Liver (tissue), 9 donors: ENCODE measurements around the gene DIS3L2. TPM values are rescaled to one million over a fixed set of nuclear protein-coding genes. Genes with fewer than 3 reads are reported as not detected.

Experiments
- DNase-seq: peaks from one replicate; pipeline ENCODE4 v3.0.0-alpha.2; 2017; ENCODE audit warnings: low spot score
- H3K27ac ChIP-seq, 2 donors: one replicate each; pipeline ENCODE4 v1.7.0; 2013; ENCODE audit warnings: inconsistent platforms in 2 of 2, low read length in 2 of 2, control low read depth in 1 of 2, low read depth in 1 of 2, mild to moderate bottlenecking in 1 of 2
- H3K27me3 ChIP-seq, 4 donors: one replicate each; pipeline versions ENCODE4 v1.6.1 to v1.7.0; 2013; ENCODE audit warnings: low read length in 3 of 4, inconsistent platforms in 1 of 4, mild to moderate bottlenecking in 1 of 4, moderate library complexity in 1 of 4; ENCODE audit not compliant: control insufficient read depth in 4 of 4, insufficient read depth in 4 of 4
- H3K36me3 ChIP-seq, 4 donors: one replicate each; pipeline versions ENCODE4 v1.6.1 to v1.7.0; 2013; ENCODE audit warnings: low read length in 3 of 4, mild to moderate bottlenecking in 3 of 4, low read depth in 1 of 4, moderate library complexity in 1 of 4; ENCODE audit not compliant: control insufficient read depth in 4 of 4, insufficient read depth in 3 of 4
- H3K4me1 ChIP-seq, 4 donors: one replicate each; pipeline versions ENCODE4 v1.6.1 to v1.7.0; 2013; ENCODE audit warnings: low read length in 3 of 4, mild to moderate bottlenecking in 3 of 4, moderate library complexity in 1 of 4; ENCODE audit not compliant: control insufficient read depth in 4 of 4, insufficient read depth in 4 of 4
- H3K4me3 ChIP-seq, 3 donors: one replicate each; pipeline versions ENCODE4 v1.6.1 to v1.7.0; 2013; ENCODE audit warnings: low read length in 3 of 3, control low read depth in 1 of 3, low read depth in 1 of 3, mild to moderate bottlenecking in 1 of 3
- H3K9ac ChIP-seq, 2 donors: one replicate each; pipeline ENCODE4 v1.7.0; 2013; ENCODE audit warnings: low read length in 2 of 2, mild to moderate bottlenecking in 2 of 2, moderate library complexity in 2 of 2, control low read depth in 1 of 2, low read depth in 1 of 2
- H3K9me3 ChIP-seq, 4 donors: one replicate each; pipeline versions ENCODE4 v1.6.1 to v1.7.0; 2013; ENCODE audit warnings: low read length in 3 of 4; ENCODE audit not compliant: control insufficient read depth in 4 of 4
- EGR1 ChIP-seq, 2 donors: IDR thresholded peaks; 2 replicates each; pipeline ENCODE4 v1.6.1; 2016 to 2018; ENCODE audit warnings: antibody characterized with exemption in 2 of 2, low read depth in 2 of 2
- FOXA1 ChIP-seq: IDR thresholded peaks from 2 replicates; pipeline ENCODE4 v1.6.1; 2016; ENCODE audit warnings: antibody characterized with exemption
- FOXA2 ChIP-seq: IDR thresholded peaks from 2 replicates; pipeline ENCODE4 v1.6.1; 2016; ENCODE audit warnings: antibody characterized with exemption
- GABPA ChIP-seq, 2 donors: IDR thresholded peaks in 1 of 2; conservative IDR thresholded peaks in 1 of 2; 2 replicates each; pipeline ENCODE4 v1.6.1; 2016; ENCODE audit warnings: antibody characterized with exemption in 2 of 2, mild to moderate bottlenecking in 1 of 2, moderate library complexity in 1 of 2
- HNF4A ChIP-seq, 2 donors: conservative IDR thresholded peaks; 2 replicates each; pipeline ENCODE4 v1.6.1; 2016; ENCODE audit warnings: antibody characterized with exemption in 2 of 2, mild to moderate bottlenecking in 2 of 2
- HNF4G ChIP-seq: IDR thresholded peaks from 2 replicates; pipeline ENCODE4 v1.6.1; 2016; ENCODE audit warnings: antibody characterized with exemption
- JUND ChIP-seq, 2 donors: IDR thresholded peaks; 2 replicates each; pipeline ENCODE4 v1.6.1; 2016; ENCODE audit warnings: antibody characterized with exemption in 2 of 2
- MAX ChIP-seq: IDR thresholded peaks from 2 replicates; pipeline ENCODE4 v1.6.1; 2016; ENCODE audit warnings: antibody characterized with exemption
- NR2F2 ChIP-seq: IDR thresholded peaks from 2 replicates; pipeline ENCODE4 v1.6.1; 2016; ENCODE audit warnings: antibody characterized with exemption
- RAD21 ChIP-seq, 2 donors: IDR thresholded peaks; 2 replicates each; pipeline ENCODE4 v1.6.1; 2016; ENCODE audit warnings: antibody characterized with exemption in 2 of 2, mild to moderate bottlenecking in 2 of 2
- REST ChIP-seq: IDR thresholded peaks from 2 replicates; pipeline ENCODE4 v1.6.1; 2016; ENCODE audit warnings: antibody characterized with exemption, mild to moderate bottlenecking
- RXRA ChIP-seq, 2 donors: IDR thresholded peaks; 2 replicates each; pipeline ENCODE4 v1.6.1; 2017 to 2018; ENCODE audit warnings: antibody characterized with exemption in 2 of 2, mild to moderate bottlenecking in 1 of 2
- SP1 ChIP-seq: IDR thresholded peaks from 2 replicates; pipeline ENCODE4 v1.6.1; 2018; ENCODE audit warnings: antibody characterized with exemption, mild to moderate bottlenecking
- TAF1 ChIP-seq: conservative IDR thresholded peaks from 2 replicates; pipeline ENCODE4 v1.6.1; 2016; ENCODE audit warnings: antibody characterized with exemption, mild to moderate bottlenecking
- YY1 ChIP-seq: IDR thresholded peaks from 2 replicates; pipeline ENCODE4 v1.6.1; 2016; ENCODE audit warnings: antibody characterized with exemption, mild to moderate bottlenecking
- WGBS: extraction: QIAGEN DNeasy Blood & Tissue Kit; methylation state at CpG from one replicate; pipeline ENCODE4 v1.1.7; 2013; 5-methylcytosine and 5-hydroxymethylcytosine counted together
- polyA plus RNA-seq, 2 donors: library from polyadenylated mRNA; stranded (reverse) in 1 of 2; unstranded in 1 of 2; fragments of 200-250 nt in 1 of 2; fragments of >200 nt in 1 of 2; fragmentation: Nextera tagmentation in 1 of 2; extraction: Ambion mirVana in 1 of 2; gene quantifications; one replicate each; pipeline versions ENCODE4 v1.2.1 to v1.2.3, GENCODE V29; 2013 to 2015
- total RNA-seq, 2 donors: library from RNA; depleted of rRNA; stranded (reverse); fragments of >200 nt; gene quantifications; one replicate each; pipeline ENCODE4 v1.2.3, GENCODE V29; 2014
- TF ChIP-seq, protein P1 (sequence below): IDR thresholded peaks from 2 replicates; pipeline ENCODE4 v1.6.1; 2016; ENCODE audit warnings: antibody characterized with exemption
- TF ChIP-seq, protein P2 (sequence below): IDR thresholded peaks from 2 replicates; pipeline ENCODE4 v1.6.1; 2016; ENCODE audit warnings: antibody characterized with exemption
- TF ChIP-seq, protein P3 (sequence below): fragments of 150-350 bp; IDR thresholded peaks from 2 replicates; pipeline ENCODE4 v1.5.1; 2017; ENCODE audit warnings: improper control_type of control experiment, low read depth, low read length; ENCODE audit not compliant: missing input control
- donor health status: healthy.
- donor health status: healthy.
- donor health status: healthy.
- donor health status: healthy.
- donor health status: healthy.

DIS3L2 gene
- total and polyA plus RNA-seq, 4 donors, result 5.7 to 21.5 (median 8.8) TPM

- H3K4me1 ChIP-seq, result no peaks in the 10 kb centered on the region
- H3K27me3 ChIP-seq, result no peaks in the 10 kb centered on the region
- H3K4me3 ChIP-seq, result no peak overlapping the region
- DNase-seq, result no peak
- TF ChIP-seq, protein P1, sequence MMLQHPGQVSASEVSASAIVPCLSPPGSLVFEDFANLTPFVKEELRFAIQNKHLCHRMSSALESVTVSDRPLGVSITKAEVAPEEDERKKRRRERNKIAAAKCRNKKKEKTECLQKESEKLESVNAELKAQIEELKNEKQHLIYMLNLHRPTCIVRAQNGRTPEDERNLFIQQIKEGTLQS, result no peak
- TF ChIP-seq HNF4G (no peak), MAX (no peak), RAD21 (IDR thresholded peaks at IDR 0.05) (no peak), FOXA1 (no peak), RXRA (IDR thresholded peaks at IDR 0.05) (no peak), SP1 (no peak), EGR1 (IDR thresholded peaks at IDR 0.05; ENCODE audit: low read depth in 2 of 2) (no peak), TAF1 (no peak), JUND (IDR thresholded peaks at IDR 0.05) (no peak), FOXA2 (no peak), NR2F2 (no peak), REST (no peak), HNF4A (conservative IDR thresholded peaks at IDR 0.05) (no peak), YY1 (no peak)
- TF ChIP-seq, protein P2, sequence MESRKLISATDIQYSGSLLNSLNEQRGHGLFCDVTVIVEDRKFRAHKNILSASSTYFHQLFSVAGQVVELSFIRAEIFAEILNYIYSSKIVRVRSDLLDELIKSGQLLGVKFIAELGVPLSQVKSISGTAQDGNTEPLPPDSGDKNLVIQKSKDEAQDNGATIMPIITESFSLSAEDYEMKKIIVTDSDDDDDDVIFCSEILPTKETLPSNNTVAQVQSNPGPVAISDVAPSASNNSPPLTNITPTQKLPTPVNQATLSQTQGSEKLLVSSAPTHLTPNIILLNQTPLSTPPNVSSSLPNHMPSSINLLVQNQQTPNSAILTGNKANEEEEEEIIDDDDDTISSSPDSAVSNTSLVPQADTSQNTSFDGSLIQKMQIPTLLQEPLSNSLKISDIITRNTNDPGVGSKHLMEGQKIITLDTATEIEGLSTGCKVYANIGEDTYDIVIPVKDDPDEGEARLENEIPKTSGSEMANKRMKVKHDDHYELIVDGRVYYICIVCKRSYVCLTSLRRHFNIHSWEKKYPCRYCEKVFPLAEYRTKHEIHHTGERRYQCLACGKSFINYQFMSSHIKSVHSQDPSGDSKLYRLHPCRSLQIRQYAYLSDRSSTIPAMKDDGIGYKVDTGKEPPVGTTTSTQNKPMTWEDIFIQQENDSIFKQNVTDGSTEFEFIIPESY, result no peak
- TF ChIP-seq, protein P3, sequence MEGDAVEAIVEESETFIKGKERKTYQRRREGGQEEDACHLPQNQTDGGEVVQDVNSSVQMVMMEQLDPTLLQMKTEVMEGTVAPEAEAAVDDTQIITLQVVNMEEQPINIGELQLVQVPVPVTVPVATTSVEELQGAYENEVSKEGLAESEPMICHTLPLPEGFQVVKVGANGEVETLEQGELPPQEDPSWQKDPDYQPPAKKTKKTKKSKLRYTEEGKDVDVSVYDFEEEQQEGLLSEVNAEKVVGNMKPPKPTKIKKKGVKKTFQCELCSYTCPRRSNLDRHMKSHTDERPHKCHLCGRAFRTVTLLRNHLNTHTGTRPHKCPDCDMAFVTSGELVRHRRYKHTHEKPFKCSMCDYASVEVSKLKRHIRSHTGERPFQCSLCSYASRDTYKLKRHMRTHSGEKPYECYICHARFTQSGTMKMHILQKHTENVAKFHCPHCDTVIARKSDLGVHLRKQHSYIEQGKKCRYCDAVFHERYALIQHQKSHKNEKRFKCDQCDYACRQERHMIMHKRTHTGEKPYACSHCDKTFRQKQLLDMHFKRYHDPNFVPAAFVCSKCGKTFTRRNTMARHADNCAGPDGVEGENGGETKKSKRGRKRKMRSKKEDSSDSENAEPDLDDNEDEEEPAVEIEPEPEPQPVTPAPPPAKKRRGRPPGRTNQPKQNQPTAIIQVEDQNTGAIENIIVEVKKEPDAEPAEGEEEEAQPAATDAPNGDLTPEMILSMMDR, result no peak
- H3K27ac ChIP-seq, result no peak overlapping the region
- WGBS, result 98% methylated on average over 6 of the region's 6 CpGs
- H3K9me3 ChIP-seq, result no peaks in the 10 kb centered on the region
- peaks cover 0 to 2% (median under 1%) of the 10 kb centered on the region in 4 donors for H3K36me3 ChIP-seq
- no peak overlapping the region for H3K9ac ChIP-seq
Measured at GRCh38 chr2:232097758-232098157, 136.2 kb downstream of the DIS3L2 start.

DNA sequence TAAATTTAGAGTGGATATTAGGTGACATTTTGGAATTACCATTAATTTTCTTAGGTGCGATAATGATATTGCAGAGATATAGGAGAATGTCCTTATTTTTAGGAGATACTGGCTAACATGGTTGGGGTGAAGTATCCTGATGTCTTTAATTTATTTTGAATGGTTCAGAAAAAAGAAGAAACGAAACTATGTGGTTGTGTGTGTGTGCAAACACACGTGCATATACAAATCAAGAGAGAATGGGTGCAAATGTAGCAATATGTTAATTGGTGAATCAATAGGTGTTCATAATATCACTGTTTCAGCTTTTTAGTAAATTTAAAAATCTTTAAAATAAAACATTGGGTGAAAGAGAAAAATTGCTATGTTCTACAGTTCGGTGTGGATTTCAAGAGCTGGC is 140.9 kb downstream of the DIS3L2 start:
- H3K27me3 ChIP-seq, result no peaks in the 10 kb centered on the region
- H3K36me3 ChIP-seq, result peaks cover 0 to 2% (median 0%) of the 10 kb centered on the region in 4 donors
- WGBS, result 97% methylated on average over 4 of the region's 4 CpGs
- no peak overlapping the region for H3K9ac ChIP-seq
- no peak overlapping the region for H3K4me3 ChIP-seq
- no peak overlapping the region for H3K27ac ChIP-seq
- H3K4me1 ChIP-seq, result no peaks in the 10 kb centered on the region
- H3K9me3 ChIP-seq, result no peaks in the 10 kb centered on the region
- no peak for DNase-seq
- TF ChIP-seq YY1 (no peak), REST (no peak), GABPA (IDR thresholded peaks at IDR 0.05 in 1 of 2, conservative IDR thresholded peaks at IDR 0.05 in 1 of 2) (no peak), HNF4G (no peak), MAX (no peak)
- TF ChIP-seq, protein P1, result no peak
